GM20000 (cell line): ENCODE data around the gene USF1.

Experiments
- DNase-seq: peaks from one replicate; pipeline ENCODE4 v3.0.0; 2012; ENCODE audit warnings: low spot score
- TF ChIP-seq, protein P1 (sequence below): IDR thresholded peaks from 2 replicates; pipeline ENCODE4 v1.5.1; 2012; ENCODE audit warnings: mild to moderate bottlenecking, control low read depth; ENCODE audit errors: extremely low read depth, missing control alignments

The USF1 gene

DNA sequence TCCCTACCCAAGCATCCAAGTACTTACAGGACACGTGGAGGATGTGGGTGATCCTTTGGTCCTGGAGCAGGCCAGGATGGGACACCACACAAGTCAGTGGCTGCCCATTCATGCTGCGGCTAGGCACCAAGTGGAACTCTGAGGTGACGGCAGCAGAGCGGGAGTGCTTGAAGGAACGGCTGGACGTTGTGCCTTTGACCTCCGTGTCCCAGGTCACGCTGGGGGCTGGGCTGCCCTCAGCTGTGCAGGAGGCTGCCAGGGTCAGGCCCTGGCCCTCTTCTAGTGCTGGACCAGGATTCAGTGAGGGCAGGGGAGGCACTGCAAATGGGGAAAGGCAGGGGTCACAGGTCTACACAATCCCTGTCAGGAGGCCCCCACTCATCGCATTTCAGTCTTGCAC lies 31.6 kb upstream of the USF1 start:
- TF ChIP-seq, protein P1, sequence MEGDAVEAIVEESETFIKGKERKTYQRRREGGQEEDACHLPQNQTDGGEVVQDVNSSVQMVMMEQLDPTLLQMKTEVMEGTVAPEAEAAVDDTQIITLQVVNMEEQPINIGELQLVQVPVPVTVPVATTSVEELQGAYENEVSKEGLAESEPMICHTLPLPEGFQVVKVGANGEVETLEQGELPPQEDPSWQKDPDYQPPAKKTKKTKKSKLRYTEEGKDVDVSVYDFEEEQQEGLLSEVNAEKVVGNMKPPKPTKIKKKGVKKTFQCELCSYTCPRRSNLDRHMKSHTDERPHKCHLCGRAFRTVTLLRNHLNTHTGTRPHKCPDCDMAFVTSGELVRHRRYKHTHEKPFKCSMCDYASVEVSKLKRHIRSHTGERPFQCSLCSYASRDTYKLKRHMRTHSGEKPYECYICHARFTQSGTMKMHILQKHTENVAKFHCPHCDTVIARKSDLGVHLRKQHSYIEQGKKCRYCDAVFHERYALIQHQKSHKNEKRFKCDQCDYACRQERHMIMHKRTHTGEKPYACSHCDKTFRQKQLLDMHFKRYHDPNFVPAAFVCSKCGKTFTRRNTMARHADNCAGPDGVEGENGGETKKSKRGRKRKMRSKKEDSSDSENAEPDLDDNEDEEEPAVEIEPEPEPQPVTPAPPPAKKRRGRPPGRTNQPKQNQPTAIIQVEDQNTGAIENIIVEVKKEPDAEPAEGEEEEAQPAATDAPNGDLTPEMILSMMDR = no peak
- no peak for DNase-seq

DNA sequence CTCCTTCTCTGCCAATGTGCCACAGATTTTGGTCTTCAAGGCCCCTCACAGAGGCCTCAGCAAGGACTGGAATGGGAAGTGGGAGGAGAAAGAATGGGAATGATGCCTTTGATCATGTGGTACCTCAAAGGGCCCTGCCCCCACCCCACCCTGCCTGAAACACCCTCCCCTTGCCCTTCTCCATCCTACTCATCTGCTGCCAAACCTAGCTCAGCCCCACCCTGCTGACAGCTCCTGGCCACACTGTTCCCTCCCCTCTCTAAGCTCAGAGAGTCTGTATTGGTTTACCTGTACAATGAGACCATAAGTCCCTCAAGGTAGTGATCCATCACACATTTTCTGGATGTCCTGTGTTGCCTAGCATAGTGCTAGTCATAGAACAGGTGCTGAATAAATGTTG lies 30.6 kb upstream of the USF1 start:
- DNase-seq = no peak

DNA sequence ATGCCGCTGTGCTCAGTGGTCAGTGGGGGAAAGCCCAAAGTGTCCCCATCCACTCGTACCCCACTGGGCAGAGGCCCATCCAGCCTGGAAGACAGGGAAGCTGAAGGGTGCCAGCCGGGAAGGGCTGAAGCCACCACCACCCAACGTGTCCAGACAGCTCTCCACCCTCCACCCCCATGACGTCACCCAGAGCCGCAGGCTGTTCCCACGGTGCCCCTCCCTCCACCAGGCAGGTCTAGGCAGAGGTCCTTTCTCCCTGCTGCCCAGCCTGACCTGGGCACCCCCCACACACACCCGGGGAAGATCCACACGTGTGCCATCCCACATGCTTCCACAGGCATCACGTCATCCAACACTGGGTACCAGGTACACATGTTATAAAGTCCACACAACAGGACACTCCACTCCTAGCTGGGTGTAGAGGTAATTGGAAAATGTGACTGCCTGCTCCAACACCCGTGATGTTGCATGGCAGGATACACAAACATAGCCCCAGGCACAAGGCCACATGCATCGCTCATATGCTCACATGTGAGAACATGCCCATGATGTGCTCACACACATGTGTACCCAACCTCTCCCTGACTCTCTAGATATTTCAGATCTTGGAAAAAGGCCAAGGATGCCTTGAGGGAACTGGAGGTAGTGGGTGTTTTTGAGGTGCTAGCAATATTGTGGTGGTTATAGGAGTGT lies 29.0 kb upstream of the USF1 start:
- TF ChIP-seq, protein P1 = no peak
- no peak for DNase-seq

More for the DNA sequence above, 30.6 kb upstream of the USF1 start:
- TF ChIP-seq, protein P1 = no peak

DNA sequence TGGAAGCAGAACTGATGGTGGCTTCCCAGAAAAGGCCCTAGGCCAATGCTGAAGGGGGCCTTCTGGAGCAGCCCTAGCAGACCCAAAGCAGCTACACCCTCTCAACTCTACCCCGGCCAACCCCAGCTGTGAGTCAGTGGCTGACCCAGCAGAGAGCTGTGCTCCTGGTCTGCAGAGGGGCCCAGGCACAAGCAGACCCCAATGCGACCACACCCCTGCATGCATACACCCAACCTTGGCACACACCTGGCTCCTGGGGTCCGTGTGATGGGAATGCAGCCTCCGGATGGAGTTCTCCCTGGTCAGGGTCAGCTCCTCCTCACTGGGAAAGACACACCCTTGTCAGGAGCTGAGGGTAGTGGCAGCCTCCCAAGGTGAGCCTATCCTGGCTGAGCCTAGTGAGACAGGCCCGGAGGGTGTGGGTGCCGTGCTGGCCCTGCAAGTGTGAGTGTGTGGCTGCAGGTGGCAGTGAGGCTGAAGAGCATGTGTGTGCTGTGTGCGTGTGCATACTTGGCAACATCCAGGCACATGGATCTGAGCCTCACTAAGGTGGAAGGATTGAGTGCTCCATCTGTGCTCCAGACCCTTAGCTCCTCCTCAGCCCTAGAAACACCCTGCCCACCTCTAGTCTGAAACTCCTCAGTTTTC lies 27.8 kb upstream of the USF1 start:
- DNase-seq = no peak
- TF ChIP-seq, protein P1 = no peak

DNA sequence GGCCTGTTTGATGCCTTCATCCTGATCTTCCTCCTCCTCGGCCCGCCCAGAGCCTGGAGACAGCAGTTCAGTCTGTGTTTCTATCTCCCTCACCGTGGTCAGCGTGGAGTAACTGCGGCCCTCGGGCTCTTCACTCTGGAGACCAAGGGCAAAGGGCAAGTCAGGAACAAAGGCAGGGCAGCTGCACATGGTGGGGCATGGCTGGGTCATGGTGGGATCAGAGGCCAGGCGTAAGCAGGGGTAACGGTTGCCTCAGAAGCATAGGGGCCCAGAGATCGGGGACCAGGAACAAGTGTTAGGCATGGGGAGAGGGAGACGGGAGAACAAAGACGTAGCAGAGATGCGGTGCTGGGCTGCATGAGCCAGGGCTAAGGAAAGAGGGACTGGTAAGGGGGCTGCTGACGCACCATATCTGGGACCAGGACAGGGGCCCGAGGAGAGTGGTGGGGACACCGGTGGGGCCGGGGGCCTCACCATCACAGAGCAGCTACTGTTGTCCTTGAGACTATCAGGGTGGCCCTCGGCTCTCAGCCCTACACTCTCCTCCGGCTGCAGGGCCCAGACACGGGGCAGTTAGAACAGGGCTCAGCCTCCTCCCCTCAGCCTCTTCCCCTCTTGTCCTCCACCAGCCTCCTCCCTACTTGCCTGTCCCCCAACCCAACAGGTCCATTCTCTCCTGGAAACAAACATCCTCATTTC lies 27.1 kb upstream of the USF1 start:
- TF ChIP-seq, protein P1 = no peak
- no peak for DNase-seq

DNA sequence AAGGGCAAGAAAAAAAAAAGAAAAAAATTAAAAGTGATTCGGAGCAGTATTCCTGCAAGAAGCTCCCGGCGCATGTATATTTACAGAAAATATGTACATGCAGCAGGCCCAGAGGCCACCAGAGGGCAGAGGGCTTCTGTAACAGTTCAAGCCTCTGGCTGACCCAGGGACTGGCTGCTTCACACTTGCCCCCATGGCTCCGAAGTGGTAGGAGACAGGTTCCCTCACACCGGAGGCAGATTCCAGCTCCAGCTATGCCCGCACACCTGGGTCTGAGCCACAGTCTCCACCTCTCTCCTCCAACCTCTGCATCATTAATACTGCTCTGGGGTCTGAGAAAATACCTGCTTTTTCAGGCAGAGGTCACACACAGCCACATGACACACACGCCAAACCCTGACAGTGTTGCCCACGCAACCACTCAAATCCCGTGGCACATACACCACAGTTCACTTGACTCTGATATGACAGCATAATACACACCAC lies 26.2 kb upstream of the USF1 start:
- peak; percentile 86 for DNase-seq
- TF ChIP-seq, protein P1 = peak; percentile 74

DNA sequence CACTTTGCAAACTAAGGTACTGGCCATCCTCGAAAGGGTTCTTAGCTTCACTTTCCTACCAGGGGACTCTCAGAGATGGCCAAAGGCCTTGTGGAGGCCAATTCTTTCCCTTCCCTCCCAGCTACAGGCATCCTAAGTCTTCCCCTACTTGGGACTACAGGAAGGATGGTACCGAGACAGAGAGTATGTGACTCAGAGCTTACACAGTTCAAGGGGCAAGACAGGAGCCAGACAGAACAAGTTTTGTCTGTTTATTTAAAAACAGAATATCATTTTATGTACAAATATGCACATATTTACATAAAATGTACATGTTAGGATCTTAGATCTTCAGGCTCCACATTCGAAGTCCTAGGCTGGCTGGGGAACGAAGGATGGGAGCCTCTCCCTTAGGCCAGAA lies 25.0 kb upstream of the USF1 start:
- TF ChIP-seq, protein P1 = no peak
- no peak for DNase-seq
